Vagina (tissue), 2 donors: Measurements from ENCODE around the gene AKR7A3.

ENCODE experiments used
- CTCF ChIP-seq, 3 experiments: fragments of 450-650 bp in 2 of 3; fragments of 200-600 bp in 1 of 3; sonication (generic) in 1 of 3; IDR thresholded peaks; one replicate each; pipeline ENCODE4 v1.5.1; 2017 to 2019; ENCODE audit warnings: antibody characterized with exemption in 3 of 3, mild to moderate bottlenecking in 2 of 3, moderate library complexity in 2 of 3
- POLR2A ChIP-seq, 2 donors: fragments of 450-650 bp; IDR thresholded peaks; one replicate each; pipeline ENCODE4 v1.6.1; 2017; ENCODE audit warnings: antibody characterized with exemption in 2 of 2, mild to moderate bottlenecking in 2 of 2, moderate library complexity in 2 of 2
- POLR2AphosphoS5 ChIP-seq, 2 donors: sonication (generic); formaldehyde crosslinking; IDR thresholded peaks; one replicate each; pipeline ENCODE4 v1.9.0; 2017; ENCODE audit warnings: antibody characterized with exemption in 2 of 2, mild to moderate bottlenecking in 2 of 2, low read depth in 1 of 2; ENCODE audit not compliant: insufficient read depth in 1 of 2

- TF ChIP-seq CTCF (IDR thresholded peaks at IDR 0.05) (no peak), POLR2A (IDR thresholded peaks at IDR 0.05) (no peak), POLR2AphosphoS5 (IDR thresholded peaks at IDR 0.05; ENCODE audit: insufficient read depth in 1 of 2, low read depth in 1 of 2) (no peak)
These were observed 30.2 kb downstream of the AKR7A3 start for GRCh38 chr1:19258353-19258752.
